Peyer's patch (tissue), 4 donors: ENCODE data around the gene SLC22A3.

ENCODE experiments used
- CTCF ChIP-seq, 6 experiments: fragments of 450-650 bp in 4 of 6; fragments of 200-600 bp in 2 of 6; sonication (generic) in 1 of 6; IDR thresholded peaks; one replicate each; pipeline ENCODE4 v1.5.1; 2017 to 2019; ENCODE audit warnings: antibody characterized with exemption in 6 of 6, mild to moderate bottlenecking in 3 of 6, moderate library complexity in 1 of 6
- POLR2A ChIP-seq, 2 donors: fragments of 450-650 bp; IDR thresholded peaks; one replicate each; pipeline ENCODE4 v1.5.1; 2017; ENCODE audit warnings: antibody characterized with exemption in 2 of 2, mild to moderate bottlenecking in 2 of 2, moderate library complexity in 2 of 2

DNA sequence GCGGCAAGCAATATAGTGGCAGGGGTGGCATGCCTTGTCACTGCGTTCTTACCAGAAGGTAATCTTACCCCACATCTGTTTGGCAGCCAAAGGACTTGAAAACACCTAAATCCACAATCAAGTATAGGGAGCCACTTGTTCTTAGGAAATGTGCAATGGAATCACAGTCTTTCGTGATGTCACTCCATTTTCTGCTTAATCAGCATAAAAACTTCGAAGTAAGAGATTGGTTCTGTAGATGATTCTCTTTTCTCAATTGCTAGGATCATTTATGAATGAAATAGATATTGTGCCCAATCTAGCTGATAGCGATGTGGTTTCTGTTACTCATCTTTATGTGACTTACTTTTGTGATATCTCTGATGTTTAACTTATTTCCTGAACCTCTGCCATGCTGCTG lies 89.0 kb downstream of the SLC22A3 start:
- TF ChIP-seq CTCF (IDR thresholded peaks at IDR 0.05) (no peak), POLR2A (IDR thresholded peaks at IDR 0.05) (no peak)
